Epidermal melanocyte (primary cell): Measurements from ENCODE around the gene ZNF618.
"Not testable (repeated sequence)": the region's sequence is repeated elsewhere in the genome, so short reads cannot be mapped to it uniquely, and the experiment has no call there.

Experiments used
- DNase-seq: peaks from one replicate; pipeline ENCODE4 v3.0.0; 2011; ENCODE audit warnings: low spot score; ENCODE audit not compliant: insufficient read length

The ZNF618 gene

DNA sequence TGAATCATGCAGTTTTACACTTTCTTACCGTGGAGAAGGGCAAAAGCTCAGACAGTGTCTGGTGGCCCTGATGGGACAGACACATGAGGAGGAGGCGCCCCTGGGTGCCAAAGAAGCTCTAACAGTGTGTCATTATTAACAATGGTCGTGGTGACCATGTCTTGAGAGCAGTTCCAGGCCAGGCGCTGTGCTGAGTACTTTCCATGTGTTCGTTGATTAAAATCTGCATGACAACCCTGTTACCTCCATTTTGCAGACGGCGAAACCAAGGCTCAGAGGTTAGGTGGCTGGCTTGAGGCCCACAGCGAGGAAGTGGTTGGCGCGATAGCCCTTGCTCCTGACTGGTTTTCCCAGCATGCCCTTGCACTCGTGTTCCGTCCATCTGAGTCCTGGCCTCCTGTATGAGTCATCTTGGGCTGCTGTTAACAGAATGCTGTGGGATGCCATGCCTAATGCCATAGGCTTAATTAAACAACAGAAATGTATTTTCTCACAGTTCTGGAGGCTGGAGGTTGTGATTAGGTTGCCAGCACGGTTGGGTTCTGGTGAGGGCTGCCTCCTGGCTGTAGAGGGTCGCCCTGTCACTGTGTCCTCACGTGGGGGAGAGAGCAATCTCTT, 110.0 kb downstream of the ZNF618 start:
- no peak for DNase-seq

DNA sequence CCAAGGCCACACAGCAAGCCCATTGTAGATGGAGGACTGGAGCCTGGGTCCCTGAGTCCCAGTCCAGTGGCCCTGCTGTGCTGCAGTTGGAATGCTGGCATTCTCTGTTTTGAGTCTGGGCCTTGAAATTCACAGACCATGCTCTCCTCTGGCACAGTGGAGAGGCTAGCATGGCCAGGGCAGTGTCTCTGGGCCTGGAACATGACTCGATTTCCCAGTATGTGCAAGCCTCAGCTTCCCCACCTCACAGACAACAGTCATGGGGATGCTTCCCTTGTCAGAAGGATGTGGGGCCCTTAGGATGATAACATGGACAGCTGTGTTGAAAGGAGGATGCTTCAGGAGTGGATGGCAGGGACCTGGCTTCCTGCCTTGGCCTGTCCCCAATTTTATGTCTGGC, 110.8 kb downstream of the ZNF618 start:
- no peak for DNase-seq

DNA sequence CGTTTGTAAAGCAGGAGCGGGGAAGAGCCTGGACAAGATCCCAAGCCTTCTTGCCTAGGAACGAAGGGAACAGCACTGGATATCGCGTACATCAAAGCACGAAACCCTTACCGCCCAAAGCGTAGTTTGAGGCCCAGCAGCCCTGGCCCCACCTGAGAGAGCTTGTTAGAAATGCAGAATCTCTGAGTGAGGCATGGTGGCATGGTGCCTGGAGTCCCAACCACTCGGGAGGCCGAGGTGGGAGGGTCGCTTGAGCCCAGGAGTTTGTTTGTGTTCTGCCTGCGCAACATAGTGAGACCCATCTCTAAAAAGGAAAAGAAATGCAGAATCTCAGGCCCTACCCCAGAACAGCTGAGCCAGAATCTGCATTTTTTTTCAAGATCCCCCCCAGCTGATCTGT, 111.4 kb downstream of the ZNF618 start:
- DNase-seq, result no peak

DNA sequence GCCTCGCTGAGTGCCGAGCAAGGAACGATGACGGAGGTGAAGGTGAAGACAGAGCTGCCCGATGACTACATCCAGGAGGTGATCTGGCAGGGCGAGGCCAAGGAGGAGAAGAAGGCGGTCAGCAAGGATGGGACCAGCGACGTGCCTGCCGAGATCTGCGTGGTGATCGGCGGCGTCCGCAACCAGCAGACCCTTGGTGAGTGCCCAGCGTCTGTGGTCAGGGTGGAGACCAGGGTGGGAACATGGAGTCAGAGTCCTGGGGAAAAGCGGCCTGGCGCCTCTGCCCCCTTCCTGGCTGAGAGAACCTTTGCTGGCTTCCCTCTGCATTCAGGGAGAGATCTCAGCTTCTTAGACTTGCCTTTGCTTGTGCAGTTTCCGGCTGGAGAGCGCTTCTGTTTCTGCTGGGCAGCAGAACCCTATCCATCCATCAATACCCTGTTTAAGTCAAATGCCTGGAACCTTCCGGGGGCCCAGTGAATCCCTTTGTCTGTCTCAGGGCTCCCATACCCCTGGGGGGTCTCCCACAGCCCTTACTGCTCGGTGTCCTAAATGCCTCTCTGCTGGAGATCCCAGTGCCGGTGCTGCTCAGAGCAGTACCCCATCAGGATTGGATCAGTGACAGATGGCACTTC, 112.4 kb downstream of the ZNF618 start:
- DNase-seq, result no peak

DNA sequence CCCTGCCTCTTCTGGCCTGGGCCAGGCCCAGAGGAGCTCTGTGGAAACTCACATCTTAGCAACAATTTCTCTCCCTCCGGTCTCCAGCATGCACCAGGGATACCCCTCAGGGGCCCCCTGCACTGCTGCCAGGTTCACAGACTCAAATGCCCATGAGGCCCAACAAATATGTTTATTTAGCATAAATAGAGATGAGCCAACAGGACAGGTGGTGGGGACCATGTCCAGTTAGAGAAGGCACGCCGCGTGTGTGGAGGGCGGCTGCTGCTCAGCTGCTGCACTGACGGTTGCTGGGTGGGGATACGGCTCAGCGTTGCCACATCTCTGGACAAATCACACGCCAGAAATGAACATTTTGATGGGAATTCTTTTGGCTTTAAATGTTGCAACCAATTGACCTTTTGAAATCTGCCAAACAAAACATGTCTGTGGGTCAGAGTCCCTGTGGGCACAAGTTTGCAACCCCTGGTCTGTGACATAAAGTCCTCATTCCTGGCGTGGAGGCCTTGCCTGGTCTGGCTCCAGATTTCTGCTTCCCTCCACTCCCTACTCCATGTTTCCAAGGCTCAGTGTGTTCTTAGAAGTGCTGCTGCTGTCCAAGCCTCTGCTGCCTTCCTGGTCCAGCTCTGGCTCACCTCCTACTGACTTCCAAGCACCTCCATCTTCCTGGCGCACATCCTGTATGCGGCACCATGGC, 113.1 kb downstream of the ZNF618 start:
- DNase-seq, result no peak

DNA sequence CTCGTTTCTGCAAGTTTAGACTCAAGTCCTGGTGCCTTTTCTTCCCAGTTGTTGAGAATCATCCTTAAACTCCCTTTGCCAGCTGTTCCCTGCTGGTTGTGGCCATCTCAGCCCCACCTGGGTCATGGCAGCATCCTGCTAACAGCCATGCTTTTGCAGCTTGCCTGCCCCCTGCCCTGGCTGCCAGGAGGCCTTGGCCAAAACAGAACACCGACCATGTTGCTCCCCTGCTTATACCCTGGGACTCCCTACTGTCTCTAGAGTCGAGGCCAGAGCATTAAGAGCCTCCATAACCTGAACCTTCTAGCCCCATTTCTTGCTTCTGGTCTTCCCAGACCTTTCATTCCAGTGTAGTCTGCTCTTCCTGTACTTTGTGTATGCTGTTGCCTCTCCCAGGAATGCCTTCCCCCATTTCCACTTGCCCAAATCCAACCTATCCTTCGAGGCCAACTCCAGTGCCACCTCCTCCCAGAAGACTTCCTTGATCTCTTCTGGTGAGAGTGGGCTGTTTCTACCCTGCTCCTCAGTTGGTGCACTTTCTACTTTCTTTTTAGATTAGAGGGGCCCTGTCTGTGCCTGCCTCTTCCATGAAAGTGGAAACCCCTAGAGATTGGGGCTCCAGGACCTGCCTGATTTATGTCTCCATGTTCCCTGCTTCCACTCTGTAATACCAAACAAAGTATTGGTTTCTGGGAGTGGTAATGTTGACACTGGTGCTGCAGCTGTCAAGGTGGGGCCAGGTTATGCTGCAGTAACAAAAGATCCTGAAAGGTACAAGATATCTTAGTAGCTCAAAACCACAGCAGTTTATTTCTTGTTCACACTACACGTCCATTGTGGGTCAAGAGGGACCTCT, 113.8 kb downstream of the ZNF618 start:
- no peak for DNase-seq

DNA sequence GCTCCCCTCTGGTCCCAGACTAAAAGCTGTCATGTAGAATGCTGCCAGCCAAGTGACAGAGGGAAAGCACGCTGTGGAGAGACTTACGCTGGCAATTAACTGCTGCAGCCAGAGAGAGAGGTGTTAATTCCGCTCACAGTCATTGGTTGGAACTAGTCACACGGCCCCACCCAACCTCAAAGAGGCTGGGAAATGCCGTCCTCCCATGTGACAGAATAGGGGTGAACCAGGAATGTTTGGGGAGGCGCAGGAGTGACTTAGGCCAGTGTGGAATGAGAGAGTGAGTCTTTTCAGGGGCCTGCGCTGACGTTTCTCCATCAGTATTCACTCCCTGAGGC, 114.4 kb downstream of the ZNF618 start:
- DNase-seq, result no peak

DNA sequence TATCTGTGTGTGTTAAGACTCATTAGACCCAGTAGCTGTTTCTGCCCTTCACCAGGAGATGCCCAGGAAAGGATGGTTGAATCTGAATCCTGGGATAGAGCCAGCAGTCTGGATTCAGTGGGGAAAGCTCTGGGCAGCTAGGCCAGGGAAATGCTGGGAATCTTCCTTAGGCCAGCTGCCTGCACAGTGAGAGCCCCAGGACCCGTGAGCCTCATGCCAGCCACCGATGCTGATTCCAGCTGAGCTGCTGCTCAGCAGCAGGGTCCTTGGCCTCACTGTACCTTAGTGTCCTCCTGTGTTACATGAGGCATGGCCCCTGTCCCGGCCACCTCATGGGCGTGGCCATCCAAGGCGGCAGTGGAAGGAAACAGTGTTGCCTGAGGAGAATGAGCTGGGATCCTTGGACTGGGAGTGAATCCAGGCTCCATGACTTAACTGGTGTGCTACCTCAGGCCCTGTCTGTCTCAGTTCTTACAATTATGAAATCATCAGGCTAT, 114.9 kb downstream of the ZNF618 start:
- no peak for DNase-seq

DNA sequence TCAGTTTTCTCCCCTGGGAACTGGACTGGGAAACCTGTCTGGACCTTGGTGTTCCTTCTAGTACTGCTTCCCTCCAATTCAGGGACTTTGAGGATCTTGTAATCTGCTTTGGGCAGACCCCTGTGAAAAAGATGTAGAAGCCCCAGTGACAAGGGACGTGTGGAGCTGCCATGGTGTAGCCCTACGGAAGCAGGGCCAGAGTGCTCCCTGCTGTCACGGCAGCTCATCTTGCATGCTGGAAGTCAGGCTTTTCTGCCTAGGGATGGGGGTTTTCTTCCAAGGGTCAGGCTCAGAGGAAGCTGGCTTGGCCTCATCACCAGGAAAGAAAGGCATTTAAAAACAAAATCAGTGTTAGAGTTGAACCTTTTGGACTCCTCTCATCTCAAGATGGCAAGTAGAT, 115.6 kb downstream of the ZNF618 start:
- DNase-seq, result no peak

DNA sequence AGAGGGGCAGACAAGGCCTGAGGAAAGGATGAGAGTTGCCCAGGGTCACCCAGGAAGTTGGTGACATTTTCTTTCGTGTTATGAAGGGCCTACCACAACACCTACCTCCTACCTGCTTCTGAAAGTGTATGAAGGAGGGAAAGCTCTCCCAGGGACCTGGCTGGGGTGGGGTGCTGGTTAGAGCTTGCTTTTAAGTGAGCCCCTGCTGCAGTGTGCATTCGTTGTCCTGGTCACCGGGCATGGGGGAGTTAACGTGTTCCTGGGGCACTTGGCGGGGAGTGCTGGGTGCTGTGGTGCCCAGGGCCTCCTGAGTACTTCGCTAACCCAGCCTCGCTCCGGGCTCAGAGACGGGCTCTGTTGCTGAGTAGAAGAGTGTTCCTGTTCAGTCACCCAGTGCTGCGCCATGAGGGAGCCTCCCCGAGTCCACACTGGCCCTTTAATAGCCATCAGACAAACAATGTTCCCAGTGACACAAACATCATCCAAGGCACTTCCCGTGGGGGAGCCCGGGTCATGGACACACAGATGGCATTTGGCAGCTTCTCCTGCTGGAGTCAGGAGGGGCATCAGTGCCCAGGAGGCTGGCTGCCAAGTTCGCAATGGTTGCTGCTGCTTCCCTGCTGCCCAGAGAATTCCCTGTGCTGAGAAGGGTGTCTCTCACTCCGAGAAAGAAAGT, 116.3 kb downstream of the ZNF618 start:
- no peak for DNase-seq

DNA sequence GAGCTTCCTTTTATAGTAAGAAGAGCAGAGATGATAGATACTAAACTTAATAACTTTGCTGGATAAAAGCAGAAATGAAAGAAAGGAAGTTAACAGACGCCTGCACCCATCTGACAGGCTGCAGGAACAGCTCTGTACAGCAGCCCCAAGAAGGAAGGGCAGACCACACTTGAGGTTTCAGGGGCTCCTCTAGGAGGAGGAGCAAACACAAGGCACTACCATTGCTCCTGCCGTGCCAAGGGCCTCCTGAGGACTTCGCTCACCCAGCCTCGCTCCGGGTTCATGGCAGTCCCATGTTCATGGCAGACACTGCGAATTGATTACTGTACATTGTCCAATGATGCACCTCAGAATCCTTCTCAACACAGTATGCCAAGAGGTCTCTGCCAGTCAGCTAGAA, 116.9 kb downstream of the ZNF618 start:
- DNase-seq, result no peak

DNA sequence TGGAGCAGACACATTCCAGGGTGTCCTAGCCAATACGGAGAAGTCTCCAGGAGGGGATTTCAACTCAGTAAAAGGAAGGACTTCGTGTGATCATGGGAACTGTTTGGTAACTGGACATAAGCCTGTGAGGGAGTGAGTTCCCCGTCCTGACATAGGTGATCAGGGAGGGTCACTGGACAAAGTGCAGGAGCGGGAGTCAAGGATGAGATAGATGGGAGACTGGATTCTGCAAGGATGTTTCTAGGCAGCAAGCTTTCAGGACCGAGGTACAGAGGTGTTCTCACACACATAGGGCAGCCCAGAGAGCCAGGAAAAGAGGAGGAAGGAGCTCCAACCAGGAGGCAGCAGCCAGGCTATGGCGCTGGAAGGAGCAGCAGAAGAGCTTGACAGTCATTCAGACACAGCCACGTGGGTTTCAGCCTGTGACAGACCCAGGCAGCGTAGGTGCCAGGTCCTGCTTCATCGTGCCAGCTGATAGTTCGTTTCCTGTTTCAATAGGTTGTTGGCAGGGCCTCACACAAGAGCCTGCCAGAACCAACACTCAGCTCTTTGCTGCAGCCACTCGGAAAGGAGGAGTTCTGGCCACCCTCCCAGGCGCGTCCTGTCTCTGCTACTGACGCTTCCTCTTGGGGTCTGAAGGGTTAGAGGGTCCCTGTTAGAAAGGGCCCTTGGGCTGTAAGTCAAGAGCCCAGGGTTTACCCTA, 117.9 kb downstream of the ZNF618 start:
- DNase-seq, result no peak

DNA sequence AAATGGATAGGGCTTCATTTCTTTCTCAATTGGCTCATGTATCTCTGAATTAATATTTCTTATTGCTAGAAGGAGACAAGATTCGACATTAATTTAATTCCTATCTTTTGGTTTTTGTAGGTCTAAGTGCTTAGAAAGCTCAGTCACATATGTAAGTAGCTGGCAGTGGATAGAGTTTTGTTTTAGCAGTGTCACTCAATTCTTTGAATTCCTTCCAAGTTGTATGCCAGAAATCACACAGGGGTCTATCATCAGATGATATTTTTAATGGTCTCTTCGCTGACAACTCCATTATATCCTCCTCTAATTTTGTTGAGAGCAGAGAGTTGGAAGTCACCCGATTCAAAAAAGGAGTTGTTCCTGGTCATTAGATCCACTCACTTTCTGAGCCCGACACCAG, 119.3 kb downstream of the ZNF618 start:
- DNase-seq, result no peak

DNA sequence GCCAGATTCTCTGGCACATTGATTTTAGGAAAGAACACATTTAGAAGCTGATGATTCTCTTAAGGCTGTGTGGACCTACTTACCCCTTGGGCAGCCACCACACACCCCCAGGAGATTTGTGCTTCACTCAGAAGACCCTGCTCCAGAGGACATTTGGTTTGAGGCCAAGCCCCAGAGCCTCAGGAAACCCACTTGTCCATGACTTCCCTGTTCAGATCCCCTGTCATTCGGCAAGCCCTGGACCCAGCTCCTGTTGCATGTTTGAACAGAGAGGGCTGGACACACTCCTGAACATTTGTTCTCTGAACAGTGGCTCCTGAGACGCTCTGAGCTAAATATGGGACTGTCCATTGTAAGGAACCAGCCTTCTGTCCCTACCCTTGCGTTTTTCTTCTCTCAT, 119.9 kb downstream of the ZNF618 start:
- DNase-seq, result no peak

DNA sequence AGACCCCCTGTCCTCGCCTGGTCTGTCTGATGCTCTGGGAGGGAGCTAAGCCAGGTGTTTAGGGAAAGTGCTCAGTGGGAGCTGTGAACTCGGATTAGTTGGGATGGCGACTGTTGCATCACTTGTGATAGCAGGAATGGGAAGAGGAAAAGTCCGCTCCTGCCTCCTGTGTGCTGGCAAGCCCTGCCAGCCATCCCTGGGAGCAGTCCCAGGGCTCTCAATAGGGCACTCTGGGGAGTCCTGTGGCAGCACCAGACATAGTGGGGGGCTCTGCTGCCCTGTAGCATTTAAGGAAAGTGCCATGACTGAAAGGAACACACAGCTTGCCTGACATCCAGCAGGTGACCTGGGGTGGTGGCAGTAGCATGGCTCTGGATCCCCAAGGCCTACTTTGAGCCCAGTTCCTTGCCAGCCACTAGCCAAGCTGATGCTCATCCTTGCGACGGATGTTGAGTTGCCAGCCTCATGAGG, 120.5 kb downstream of the ZNF618 start:
- no peak for DNase-seq

DNA sequence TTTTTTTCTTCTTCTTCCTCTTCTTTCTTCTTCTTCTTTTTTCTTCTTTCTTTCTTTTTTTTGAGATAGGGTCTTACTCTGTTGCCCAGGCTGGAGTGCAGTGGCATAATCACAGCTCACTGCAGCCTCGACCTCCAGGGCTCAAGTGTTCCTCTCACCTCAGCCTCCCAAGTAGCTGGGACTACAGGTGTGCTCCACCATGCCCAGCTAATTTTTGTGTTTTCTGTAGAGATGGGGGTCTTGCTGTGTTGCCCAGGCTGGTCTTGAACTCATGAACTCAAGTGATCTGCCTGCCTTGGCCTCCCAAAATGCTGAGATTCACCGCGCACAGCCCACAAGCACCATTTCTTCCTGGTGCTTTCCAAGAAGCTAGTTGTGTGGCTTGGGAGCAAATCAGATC, 121.0 kb downstream of the ZNF618 start:
- not testable (repeated sequence) for DNase-seq

DNA sequence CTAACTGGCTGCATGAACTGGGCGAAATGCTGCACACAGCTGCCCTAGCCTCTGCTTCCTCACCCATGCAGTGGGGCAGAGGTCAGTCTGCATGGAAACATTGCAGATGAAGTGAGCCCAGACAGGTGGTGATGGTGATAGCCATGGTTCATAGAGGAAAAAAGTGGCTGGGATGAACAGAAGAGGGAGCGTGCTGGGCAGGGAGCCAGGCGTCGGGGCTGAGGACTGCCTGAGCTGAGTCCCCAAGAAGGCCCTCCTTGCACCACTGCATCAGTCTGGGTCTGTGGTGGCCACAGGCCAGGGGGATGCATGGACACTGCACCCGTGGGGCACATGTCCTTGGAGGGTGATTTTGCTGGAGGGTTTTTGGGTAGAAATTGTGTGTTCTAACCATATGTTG, 121.5 kb downstream of the ZNF618 start:
- DNase-seq, result no peak

DNA sequence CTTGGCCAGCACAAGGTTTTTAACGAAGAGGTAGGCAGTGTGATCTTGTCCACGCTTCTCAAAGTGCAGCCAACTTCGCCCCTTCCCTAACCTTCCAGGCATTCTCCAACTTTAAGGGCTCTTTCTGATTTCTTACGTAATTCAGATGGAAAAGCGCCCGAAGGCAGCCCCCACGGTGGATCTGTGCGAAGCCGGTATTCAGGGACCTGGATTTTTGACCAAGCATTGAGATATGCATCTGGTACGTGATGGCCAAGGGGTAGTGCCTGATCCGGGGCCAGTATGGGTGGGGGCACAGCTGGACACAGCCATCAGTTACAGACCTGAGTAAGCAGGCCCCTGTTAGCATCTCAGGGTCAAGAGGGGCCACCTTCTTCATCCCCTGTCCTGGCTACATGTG, 122.0 kb downstream of the ZNF618 start:
- no peak for DNase-seq

DNA sequence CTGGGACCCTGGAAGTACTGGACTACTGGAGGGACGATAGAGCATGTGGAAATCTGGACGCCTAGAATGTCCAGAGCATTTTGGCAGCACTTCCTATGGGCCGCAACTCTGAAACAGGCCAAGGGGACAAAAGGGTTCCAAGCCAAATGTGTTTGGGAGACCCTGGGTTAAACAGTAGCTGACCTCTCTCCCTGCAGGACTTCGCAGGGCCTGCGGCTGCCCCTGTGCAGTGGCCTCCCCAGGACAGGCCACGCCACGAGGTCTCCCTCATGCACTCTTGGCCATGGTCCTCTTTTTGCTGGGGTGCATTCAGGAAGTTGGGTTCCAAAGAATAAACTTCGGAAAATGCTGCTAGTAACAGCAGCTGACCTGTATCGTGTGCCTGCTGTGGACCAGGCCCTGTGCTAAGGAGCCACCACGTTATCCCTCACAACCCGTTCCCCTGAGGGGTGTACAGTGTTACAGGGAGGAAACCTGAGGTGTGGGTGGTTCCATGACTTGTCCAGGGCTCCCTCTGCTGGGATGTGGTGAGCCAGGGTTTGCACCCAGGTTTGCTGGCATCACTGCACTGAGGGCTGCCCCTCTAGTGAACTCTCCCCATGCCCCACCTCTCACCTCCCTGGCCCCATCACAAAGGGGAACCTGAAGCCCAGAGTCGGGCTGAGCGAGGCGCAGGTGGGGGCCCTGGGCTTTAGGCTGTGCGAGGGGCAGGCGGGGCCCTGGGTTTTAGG, 122.6 kb downstream of the ZNF618 start:
- no peak for DNase-seq
